Tibial nerve (tissue), 4 donors: Measurements from ENCODE around the gene CREB3L4. TPM values are rescaled to one million over a fixed set of nuclear protein-coding genes. Genes with fewer than 3 reads are reported as not detected.

Experiments used
- DNase-seq, 2 donors: peaks; one replicate each; pipeline ENCODE4 v3.0.0-alpha.2; 2019; ENCODE audit warnings: low spot score in 2 of 2
- H3K27ac ChIP-seq, 4 donors: fragments of 200-600 bp; sonication (generic) in 3 of 4; one replicate each; pipeline ENCODE4 v1.5.1; 2017 to 2019; ENCODE audit warnings: mild to moderate bottlenecking in 1 of 4
- H3K27me3 ChIP-seq, 2 donors: fragments of 200-600 bp; sonication (generic) in 1 of 2; one replicate each; pipeline versions ENCODE4 v1.5.1 to v1.6.0; 2017 to 2019
- H3K36me3 ChIP-seq, 3 donors: fragments of 200-600 bp; sonication (generic); one replicate each; pipeline ENCODE4 v1.5.1; 2018 to 2019
- H3K4me1 ChIP-seq, 4 donors: fragments of 200-600 bp; sonication (generic) in 3 of 4; one replicate each; pipeline ENCODE4 v1.5.1; 2017 to 2019
- H3K4me3 ChIP-seq, 4 donors: fragments of 200-600 bp; sonication (generic) in 3 of 4; one replicate each; pipeline ENCODE4 v1.5.1; 2017 to 2019; ENCODE audit warnings: mild to moderate bottlenecking in 1 of 4, moderate library complexity in 1 of 4
- H3K9me3 ChIP-seq, 4 donors: fragments of 200-600 bp; sonication (generic) in 3 of 4; one replicate each; pipeline ENCODE4 v1.5.1; 2017 to 2019
- EP300 ChIP-seq, 2 donors: sonication (generic); formaldehyde crosslinking; IDR thresholded peaks; one replicate each; pipeline ENCODE4 v1.6.1; 2017; ENCODE audit warnings: antibody characterized with exemption in 2 of 2, mild to moderate bottlenecking in 1 of 2
- POLR2A ChIP-seq, 2 donors: fragments of 450-650 bp; IDR thresholded peaks; one replicate each; pipeline ENCODE4 v1.6.1; 2017; ENCODE audit warnings: antibody characterized with exemption in 2 of 2, mild to moderate bottlenecking in 2 of 2, moderate library complexity in 2 of 2
- WGBS, 2 donors: methylation state at CpG; one replicate each; pipeline ENCODE4 v1.1.5; 2018; 5-methylcytosine and 5-hydroxymethylcytosine counted together
- total RNA-seq, 4 donors: library from RNA; depleted of rRNA; stranded (reverse); fragments of >200 nt; gene quantifications; one replicate each; pipeline ENCODE4 v1.1.0, GENCODE V29; 2016
- TF ChIP-seq, protein P1 (sequence below), 5 experiments: fragments of 200-600 bp in 3 of 5; fragments of 450-650 bp in 2 of 5; sonication (generic) in 3 of 5; IDR thresholded peaks; one replicate each; pipeline ENCODE4 v1.5.1; 2016 to 2019; ENCODE audit warnings: antibody characterized with exemption in 5 of 5, mild to moderate bottlenecking in 3 of 5, moderate library complexity in 2 of 5

The CREB3L4 gene
- total RNA-seq, 4 donors from 2014 or later = 10.2 to 17.5 (median 11.4) TPM

- DNase-seq = no peak
- no peak for TF ChIP-seq POLR2A (IDR thresholded peaks at IDR 0.05)
- no peak for TF ChIP-seq EP300 (IDR thresholded peaks at IDR 0.05)
- TF ChIP-seq, protein P1, sequence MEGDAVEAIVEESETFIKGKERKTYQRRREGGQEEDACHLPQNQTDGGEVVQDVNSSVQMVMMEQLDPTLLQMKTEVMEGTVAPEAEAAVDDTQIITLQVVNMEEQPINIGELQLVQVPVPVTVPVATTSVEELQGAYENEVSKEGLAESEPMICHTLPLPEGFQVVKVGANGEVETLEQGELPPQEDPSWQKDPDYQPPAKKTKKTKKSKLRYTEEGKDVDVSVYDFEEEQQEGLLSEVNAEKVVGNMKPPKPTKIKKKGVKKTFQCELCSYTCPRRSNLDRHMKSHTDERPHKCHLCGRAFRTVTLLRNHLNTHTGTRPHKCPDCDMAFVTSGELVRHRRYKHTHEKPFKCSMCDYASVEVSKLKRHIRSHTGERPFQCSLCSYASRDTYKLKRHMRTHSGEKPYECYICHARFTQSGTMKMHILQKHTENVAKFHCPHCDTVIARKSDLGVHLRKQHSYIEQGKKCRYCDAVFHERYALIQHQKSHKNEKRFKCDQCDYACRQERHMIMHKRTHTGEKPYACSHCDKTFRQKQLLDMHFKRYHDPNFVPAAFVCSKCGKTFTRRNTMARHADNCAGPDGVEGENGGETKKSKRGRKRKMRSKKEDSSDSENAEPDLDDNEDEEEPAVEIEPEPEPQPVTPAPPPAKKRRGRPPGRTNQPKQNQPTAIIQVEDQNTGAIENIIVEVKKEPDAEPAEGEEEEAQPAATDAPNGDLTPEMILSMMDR (IDR thresholded peaks at IDR 0.05) = no peak
- Histone ChIP-seq H3K9me3 (no peaks in the 10 kb centered on the region), H3K4me1 (peaks cover 0 to 29% (median 7%) of the 10 kb centered on the region in 4 donors), H3K36me3 (peaks cover 2 to 44% (median 4%) of the 10 kb centered on the region in 3 donors), H3K27ac (peak overlapping the region in 3 of 4 donors; percentile 52 to 69 (median 53)), H3K4me3 (no peak overlapping the region), H3K27me3 (no peaks in the 10 kb centered on the region)
- 32 to 36% methylated on average over 4 of the region's 4 CpGs for WGBS, 2 donors
Observed at GRCh38 chr1:153928791-153929341, 38.8 kb upstream of the CREB3L4 start.

DNA sequence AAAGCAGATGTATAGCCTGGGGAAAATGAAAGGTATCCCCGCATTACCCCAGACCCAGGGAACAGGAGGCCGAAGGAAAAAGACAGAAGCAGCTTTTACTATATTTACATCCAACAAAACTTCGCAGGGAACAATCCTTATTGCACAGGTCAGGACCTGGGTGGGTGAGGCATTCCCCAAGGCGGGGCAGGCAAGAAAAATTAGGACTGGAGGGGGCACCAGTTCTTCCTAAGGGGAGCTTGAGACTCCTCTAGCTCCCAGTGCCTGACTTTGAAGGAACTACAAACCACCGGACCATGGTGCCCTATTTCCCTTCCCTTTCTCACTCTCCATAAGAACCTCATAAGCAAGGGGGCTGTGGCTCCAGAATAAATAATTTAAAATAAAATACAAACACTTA, 38.3 kb upstream of the CREB3L4 start:
- 57% methylated on average over 5 of the region's 5 CpGs for WGBS, 2 donors
- no peaks in the 10 kb centered on the region for H3K9me3 ChIP-seq
- H3K27ac ChIP-seq = peak overlapping the region in 3 of 4 donors; percentile 52 to 69 (median 53)
- H3K4me3 ChIP-seq = no peak overlapping the region
- TF ChIP-seq POLR2A (IDR thresholded peaks at IDR 0.05) (no peak), EP300 (IDR thresholded peaks at IDR 0.05) (no peak)
- TF ChIP-seq, protein P1 (IDR thresholded peaks at IDR 0.05) = no peak
- no peaks in the 10 kb centered on the region for H3K27me3 ChIP-seq
- H3K4me1 ChIP-seq = peaks cover 0 to 23% (median 4%) of the 10 kb centered on the region in 4 donors
- DNase-seq = no peak
- peaks cover 2 to 50% (median 9%) of the 10 kb centered on the region in 3 donors for H3K36me3 ChIP-seq

GRCh38 chr1:153929981-153930948, 37.4 kb upstream of the CREB3L4 start:
- peaks cover 2 to 58% (median 18%) of the 10 kb centered on the region in 3 donors for H3K36me3 ChIP-seq
- WGBS, 2 donors = 82 to 83% methylated on average over 14 of the region's 14 CpGs
- peak overlapping the region in 3 of 4 donors; percentile 52 to 69 (median 53) for H3K27ac ChIP-seq
- TF ChIP-seq EP300 (IDR thresholded peaks at IDR 0.05) = no peak
- TF ChIP-seq, protein P1 (IDR thresholded peaks at IDR 0.05) = no peak
- no peak for TF ChIP-seq POLR2A (IDR thresholded peaks at IDR 0.05)
- peaks cover 0 to 23% (median 4%) of the 10 kb centered on the region in 4 donors for H3K4me1 ChIP-seq
- no peaks in the 10 kb centered on the region for H3K27me3 ChIP-seq
- H3K9me3 ChIP-seq = no peaks in the 10 kb centered on the region
- H3K4me3 ChIP-seq = no peak overlapping the region
- no peak for DNase-seq

GRCh38 chr1:153932156-153933131, 35.3 kb upstream of the CREB3L4 start:
- Histone ChIP-seq H3K27ac (no peak overlapping the region), H3K36me3 (peaks cover 10 to 80% (median 39%) of the 10 kb centered on the region in 3 donors), H3K9me3 (no peaks in the 10 kb centered on the region), H3K27me3 (no peaks in the 10 kb centered on the region), H3K4me3 (no peak overlapping the region), H3K4me1 (peaks cover 0 to 23% (median 4%) of the 10 kb centered on the region in 4 donors)
- TF ChIP-seq POLR2A (IDR thresholded peaks at IDR 0.05) = no peak
- TF ChIP-seq EP300 (IDR thresholded peaks at IDR 0.05) = no peak
- TF ChIP-seq, protein P1 (IDR thresholded peaks at IDR 0.05) = no peak
- no peak for DNase-seq
- 92 to 93% methylated on average over 17 to 18 of the region's 18 CpGs for WGBS, 2 donors
